Pancreas (tissue), 10 donors: ENCODE measurements around the gene DHTKD1. TPM values are rescaled to one million over a fixed set of nuclear protein-coding genes. Genes with fewer than 3 reads are reported as not detected.
A peak's percentile ranks its signal among the peaks of the same experiment; 100 is the strongest.
"Not testable (repeated sequence)": the region's sequence is repeated elsewhere in the genome, so short reads cannot be mapped to it uniquely, and the experiment has no call there.

Experiments used
- ATAC-seq, 4 donors: fragments of 200-7000 bp; cut with Tn5 transposase; one replicate each; pipeline versions ENCODE4 v1.8.0 to v1.9.1; 2020; ENCODE audit warnings: mild to moderate bottlenecking in 4 of 4, moderate library complexity in 4 of 4
- DNase-seq, 6 donors: peaks; one replicate each; pipeline ENCODE4 v3.0.0-alpha.2; 2020
- FAIRE-seq: peaks from 2 replicates; lab custom pipeline; 2012; peaks lifted over from hg19 to GRCh38; lab: Jason Lieb, UNC
- H3K27ac ChIP-seq, 4 donors: fragments of 200-600 bp; sonication (generic); 1 replicate in 3 of 4; 2 replicates in 1 of 4; pipeline versions ENCODE4 v1.5.0 to v1.8.0; 2020
- H3K27me3 ChIP-seq, 4 donors: fragments of 200-600 bp; one replicate each; pipeline ENCODE4 v1.8.0; 2021
- H3K36me3 ChIP-seq, 3 donors: fragments of 200-600 bp; sonication (generic) in 1 of 3; one replicate each; pipeline versions ENCODE4 v1.5.0 to v1.8.0; 2020 to 2021
- H3K4me1 ChIP-seq, 3 donors: fragments of 200-600 bp; one replicate each; pipeline ENCODE4 v1.8.0; 2021
- H3K4me3 ChIP-seq, 4 donors: fragments of 200-600 bp; sonication (generic) in 2 of 4; one replicate each; pipeline versions ENCODE4 v1.5.0 to v1.8.0; 2020 to 2021
- H3K9me3 ChIP-seq, 4 donors: fragments of 200-600 bp; one replicate each; pipeline ENCODE4 v1.8.0; 2021
- CTCF ChIP-seq, 4 donors: fragments of 200-600 bp; sonication (generic) in 3 of 4; IDR thresholded peaks; one replicate each; pipeline versions ENCODE4 v1.5.0 to v1.8.0; 2021; ENCODE audit warnings: antibody characterized with exemption in 4 of 4
- WGBS, 2 donors: extraction: QIAGEN DNeasy Blood & Tissue Kit; methylation state at CpG; one replicate each; pipeline ENCODE4 v1.1.7; 2013; 5-methylcytosine and 5-hydroxymethylcytosine counted together
- intact Hi-C, 3 donors: fragments of 100-400 bp; cut with DNase I; formaldehyde crosslinking; loops; one replicate each; pipeline versions ENCODE4 v1.11.1 to v1.14.2; 2022
- polyA plus RNA-seq, 2 donors: library from polyadenylated mRNA; stranded (reverse); fragments of 200-250 nt; gene quantifications; one replicate each; pipeline ENCODE4 v1.2.3, GENCODE V29; 2013
- total RNA-seq, 6 donors: library from RNA; stranded (reverse); fragmentation: NEBNext Ultra II Directional in 4 of 6; extraction: Animal tissue kit (Norgen Biotek cat#: 25700) in 4 of 6; gene quantifications; one replicate each; pipeline versions ENCODE4 v1.2.1 to v1.2.4, GENCODE V29; 2021 to 2023
- donor health status: healthy with polysubstance abuse.
- donor health status: DM: no; HTN: no; CAD: no; lungs with moderate emphysema.
- donor health status: DM: no; HTN: no; CAD: no.
- donor health status: control.
- donor health status: control.
- donor health status: Bipolar disorder and iron deficiency.
- donor health status: DM: yes; HTN: yes; CAD: no.
- donor health status: DM: no; HTN: no; CAD: no.
- donor health status: DM: no; HTN: no; CAD: no.
- donor health status: DM: yes; HTN: yes; CAD: no.

Gene DHTKD1
- total and polyA plus RNA-seq, 8 donors = 9.6 to 25.1 (median 20.6) TPM

GRCh38 chr10:12063483-12063818 is 5.3 kb upstream of the DHTKD1 start:
- FAIRE-seq (no peak), ATAC-seq (peak in 1 of 4 donors; percentile 44), DNase-seq (peak in 1 of 6 donors; percentile 13)
- H3K27ac ChIP-seq = no peak overlapping the region
- intact Hi-C loops = no loop called here
- no peaks in the 10 kb centered on the region for H3K27me3 ChIP-seq
- no peak for TF ChIP-seq CTCF (IDR thresholded peaks at IDR 0.05)
- no peaks in the 10 kb centered on the region for H3K9me3 ChIP-seq
- H3K36me3 ChIP-seq = no peaks in the 10 kb centered on the region
- H3K4me3 ChIP-seq = no peak overlapping the region
- no peaks in the 10 kb centered on the region for H3K4me1 ChIP-seq
- WGBS, 2 donors = 81 to 82% methylated on average over 3 of the region's 3 CpGs

GRCh38 chr10:12067336-12067735 is 1.4 kb upstream of the DHTKD1 start:
- H3K4me1 ChIP-seq = peaks cover 0 to 2% (median 0%) of the 10 kb centered on the region in 3 donors
- no peaks in the 10 kb centered on the region for H3K9me3 ChIP-seq
- H3K27me3 ChIP-seq = no peaks in the 10 kb centered on the region
- no peaks in the 10 kb centered on the region for H3K36me3 ChIP-seq
- FAIRE-seq = no peak
- ATAC-seq = no peak
- intact Hi-C loops = no loop called here
- H3K4me3 ChIP-seq = no peak overlapping the region
- 75 to 90% methylated on average over 2 of the region's 2 CpGs for WGBS, 2 donors
- no peak for TF ChIP-seq CTCF (IDR thresholded peaks at IDR 0.05)
- H3K27ac ChIP-seq = no peak overlapping the region
- no peak for DNase-seq

- ATAC-seq, H3K9me3 ChIP-seq, H3K36me3 ChIP-seq, FAIRE-seq, intact Hi-C loops, H3K27ac ChIP-seq, H3K27me3 ChIP-seq, H3K4me3 ChIP-seq, DNase-seq, H3K4me1 ChIP-seq: not testable (repeated sequence)
- 93 to 98% methylated on average over 15 of the region's 15 CpGs for WGBS, 2 donors
Measured at GRCh38 chr10:12071441-12071840, 2.7 kb downstream of the DHTKD1 start.

GRCh38 chr10:12073526-12073925 is 4.8 kb downstream of the DHTKD1 start:
- H3K27me3 ChIP-seq = no peaks in the 10 kb centered on the region
- no peak overlapping the region for H3K27ac ChIP-seq
- no peak for TF ChIP-seq CTCF (IDR thresholded peaks at IDR 0.05)
- H3K9me3 ChIP-seq = no peaks in the 10 kb centered on the region
- WGBS, 2 donors = 77 to 81% methylated on average over 4 of the region's 4 CpGs
- peaks cover 0 to 2% (median 0%) of the 10 kb centered on the region in 3 donors for H3K4me1 ChIP-seq
- no peak for DNase-seq
- H3K4me3 ChIP-seq = no peak overlapping the region
- no peaks in the 10 kb centered on the region for H3K36me3 ChIP-seq
- no peak for ATAC-seq
- FAIRE-seq = no peak
- intact Hi-C loops = no loop called here

- intact Hi-C loops = no loop called here
- DNase-seq (no peak), FAIRE-seq (no peak), ATAC-seq (no peak)
- no peaks in the 10 kb centered on the region for H3K36me3 ChIP-seq
- H3K27me3 ChIP-seq = no peaks in the 10 kb centered on the region
- TF ChIP-seq CTCF (IDR thresholded peaks at IDR 0.05) = no peak
- H3K4me3 ChIP-seq = no peak overlapping the region
- H3K4me1 ChIP-seq = no peaks in the 10 kb centered on the region
- H3K27ac ChIP-seq = no peak overlapping the region
- WGBS, 2 donors = 76 to 78% methylated on average over 9 of the region's 9 CpGs
- H3K9me3 ChIP-seq = no peaks in the 10 kb centered on the region
Measured at GRCh38 chr10:12077580-12078180, 8.9 kb downstream of the DHTKD1 start.
